HG03095 (cell line): ENCODE measurements around the gene SCAI.
"Not testable (repeated sequence)": the region's sequence is repeated elsewhere in the genome, so short reads cannot be mapped to it uniquely, and the experiment has no call there.

ENCODE experiments used
- ATAC-seq: cut with Tn5 transposase; IDR thresholded peaks from one replicate; pipeline ENCODE4 v1.9.1; 2021; ENCODE audit warnings: moderate library complexity; ENCODE audit not compliant: unreplicated experiment

Gene SCAI

DNA sequence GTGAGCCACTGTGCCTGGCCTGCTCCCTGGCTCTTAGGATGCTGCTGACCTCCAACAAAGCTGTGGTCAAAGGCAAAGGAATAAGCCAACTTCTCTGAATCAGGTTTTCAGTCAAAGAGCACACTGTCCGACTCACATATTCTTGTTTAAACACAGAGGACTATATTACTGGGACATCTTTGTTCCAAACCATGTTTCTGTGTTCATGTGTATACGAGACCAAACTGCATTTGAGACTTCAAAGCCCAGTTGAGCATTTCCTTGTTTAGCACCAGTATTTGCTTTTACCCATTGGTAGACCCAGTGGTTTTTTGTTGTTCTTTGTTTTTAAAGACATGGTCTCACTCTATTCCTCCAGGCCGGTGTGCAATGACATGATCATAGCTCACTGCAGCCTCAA is 100.2 kb downstream of the SCAI start:
- no peak for ATAC-seq

DNA sequence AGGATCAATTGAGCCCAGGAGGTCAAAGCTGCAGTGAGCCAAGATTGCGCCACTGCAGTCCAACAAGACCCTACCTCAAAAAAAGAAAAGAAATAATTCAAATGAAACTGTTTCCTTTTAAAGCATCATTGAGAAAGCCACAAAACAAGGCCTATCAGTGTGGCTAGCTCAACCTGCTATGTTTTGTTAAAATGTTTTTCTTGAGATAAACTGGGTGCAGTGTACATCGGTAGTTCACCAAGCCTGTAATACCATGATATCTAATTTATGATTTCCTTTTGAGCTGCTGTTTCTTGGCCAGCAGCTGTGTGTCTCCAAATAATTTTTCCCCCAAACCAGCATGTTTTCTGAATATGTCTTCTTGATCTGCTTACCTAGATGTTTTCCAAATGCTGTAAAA is 105.2 kb downstream of the SCAI start:
- no peak for ATAC-seq

DNA sequence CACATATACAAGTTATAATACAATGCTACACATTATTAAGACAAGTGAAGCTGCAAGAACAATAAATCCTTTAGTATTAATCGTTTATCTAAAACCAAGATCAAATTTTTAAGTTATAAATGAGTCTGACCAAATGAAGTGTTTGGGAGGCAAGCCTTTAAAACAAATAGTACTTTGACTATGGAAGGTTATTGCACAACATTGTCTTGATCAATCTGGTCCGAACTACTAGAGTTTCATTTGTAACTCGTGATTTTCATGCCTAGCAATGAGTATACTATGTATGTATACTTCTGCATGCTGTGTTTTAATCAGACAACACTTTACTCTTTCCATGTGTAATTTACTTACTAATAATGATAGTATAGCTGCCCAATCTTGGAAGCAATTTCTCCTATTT is 115.3 kb downstream of the SCAI start:
- no peak for ATAC-seq

DNA sequence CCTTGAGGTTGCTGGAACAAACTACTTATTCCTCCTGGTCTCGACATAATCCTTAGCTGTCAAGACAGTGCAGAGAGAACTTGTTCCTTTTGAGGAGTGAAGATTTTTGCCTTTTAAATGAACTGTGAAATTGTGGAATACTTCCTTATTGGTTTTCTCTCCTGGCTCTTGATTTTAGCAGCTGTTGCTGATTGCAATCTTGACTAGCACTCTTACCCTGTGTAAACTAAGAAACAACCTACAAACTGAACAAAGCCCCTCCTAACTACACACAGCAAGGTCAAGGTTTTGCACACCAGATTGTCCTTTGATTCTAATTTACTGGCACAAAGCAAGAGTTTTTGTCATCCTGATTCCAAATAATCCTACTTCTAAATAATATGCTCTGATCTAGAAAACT is 118.4 kb downstream of the SCAI start:
- no peak for ATAC-seq

DNA sequence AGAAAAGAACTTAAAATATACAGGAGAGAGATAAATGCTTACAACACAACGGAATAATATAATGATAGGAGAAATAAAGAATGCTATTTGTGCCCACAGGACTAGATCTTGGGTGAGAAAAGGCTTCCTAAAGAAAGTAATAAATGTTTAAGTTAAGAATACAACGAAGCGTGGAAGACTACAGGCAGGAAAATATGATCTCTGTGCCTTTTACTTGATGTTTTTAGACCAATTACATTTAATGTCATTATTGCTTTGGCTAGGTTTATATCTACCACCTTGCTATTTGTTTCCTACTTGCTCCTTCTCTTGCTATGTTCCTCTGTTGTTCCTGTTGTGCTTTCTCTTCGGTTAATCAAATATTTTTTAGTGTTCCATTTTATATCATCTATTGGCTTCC is 122.3 kb downstream of the SCAI start:
- no peak for ATAC-seq

DNA sequence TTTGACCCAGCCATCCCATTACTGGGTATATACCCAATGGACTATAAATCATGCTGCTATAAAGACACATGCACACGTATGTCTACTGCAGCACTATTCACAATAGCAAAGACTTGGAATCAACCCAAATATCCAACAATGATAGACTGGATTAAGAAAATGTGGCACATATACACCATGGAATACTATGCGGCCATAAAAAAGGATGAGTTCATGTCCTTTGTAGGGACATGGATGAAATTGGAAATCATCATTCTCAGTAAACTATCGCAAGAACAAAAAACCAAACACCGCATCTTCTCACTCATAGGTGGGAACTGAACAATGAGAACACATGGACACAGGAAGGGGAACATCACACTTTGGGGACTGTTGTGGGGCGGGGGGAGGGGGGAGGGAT is 127.7 kb downstream of the SCAI start:
- ATAC-seq, result not testable (repeated sequence)

DNA sequence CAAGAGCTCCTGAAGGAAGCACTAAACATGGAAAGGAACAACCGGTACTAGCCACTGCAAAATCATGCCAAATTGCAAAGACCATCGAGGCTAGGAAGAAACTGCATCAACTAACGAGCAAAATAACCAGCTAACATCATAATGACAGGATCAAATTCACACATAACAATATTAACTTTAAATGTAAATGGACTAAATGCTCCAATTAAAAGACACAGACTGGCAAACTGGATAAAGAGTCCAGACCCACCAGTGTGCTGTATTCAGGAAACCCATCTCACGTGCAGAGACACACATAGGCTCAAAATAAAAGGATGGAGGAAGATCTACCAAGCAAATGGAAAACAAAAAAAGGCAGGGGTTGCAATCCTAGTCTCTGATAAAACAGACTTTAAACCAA is 131.3 kb downstream of the SCAI start:
- ATAC-seq, result not testable (repeated sequence)

DNA sequence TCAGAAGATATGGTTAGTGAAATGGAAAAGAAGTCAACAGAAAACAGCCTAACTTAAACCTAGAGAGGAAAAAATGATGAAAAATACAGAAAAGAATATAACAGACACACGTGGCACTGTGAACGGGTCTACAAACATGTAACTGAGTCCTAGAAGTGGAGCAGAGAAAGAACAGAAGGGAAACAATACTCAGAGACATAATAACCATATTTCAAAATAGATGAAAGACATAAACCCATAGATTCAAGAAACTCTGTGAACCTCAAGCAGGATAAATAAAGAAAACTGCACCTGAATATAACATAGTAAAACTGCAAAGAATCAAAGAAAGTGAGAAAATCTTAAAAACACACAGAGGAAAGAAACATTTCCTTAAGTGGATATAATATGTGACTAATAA is 134.7 kb downstream of the SCAI start:
- ATAC-seq, result no peak

DNA sequence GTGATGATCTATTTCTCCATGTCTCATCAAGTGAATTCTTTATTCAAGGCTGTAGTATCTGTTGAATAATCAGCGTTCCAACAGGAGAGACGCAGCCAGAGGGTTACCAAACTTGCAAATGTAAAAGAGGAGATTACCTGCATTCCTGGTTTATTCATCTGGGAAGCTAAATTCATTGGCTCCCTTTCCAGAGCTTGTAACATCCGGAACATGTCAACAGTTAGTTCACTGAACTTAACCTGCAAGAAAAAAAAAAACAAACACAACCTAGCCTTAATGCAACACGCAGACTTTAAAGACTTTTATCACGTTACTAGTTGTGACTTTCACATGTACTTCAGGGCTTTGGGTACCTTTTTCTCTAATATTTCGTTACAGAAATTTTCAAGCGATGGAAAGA is 140.0 kb downstream of the SCAI start:
- ATAC-seq, result no peak

DNA sequence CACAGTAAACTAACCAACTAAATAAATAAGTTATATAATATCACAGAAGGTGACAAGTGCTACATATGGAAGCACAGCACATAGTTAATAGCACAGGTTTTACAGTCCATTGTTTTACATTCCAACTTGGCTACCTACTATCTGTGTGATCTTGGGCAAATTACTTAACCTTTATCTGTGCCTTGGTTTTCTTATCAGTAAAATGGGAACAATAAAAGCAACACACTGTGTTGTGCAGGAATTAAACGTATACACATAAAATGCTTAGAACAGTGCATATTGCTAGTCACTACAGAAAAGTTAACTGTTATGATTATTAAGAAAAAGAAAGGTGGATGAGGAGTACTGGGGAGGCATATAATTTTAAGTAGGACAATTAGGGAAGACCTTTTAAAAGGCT is 159.6 kb downstream of the SCAI start:
- ATAC-seq, result no peak

DNA sequence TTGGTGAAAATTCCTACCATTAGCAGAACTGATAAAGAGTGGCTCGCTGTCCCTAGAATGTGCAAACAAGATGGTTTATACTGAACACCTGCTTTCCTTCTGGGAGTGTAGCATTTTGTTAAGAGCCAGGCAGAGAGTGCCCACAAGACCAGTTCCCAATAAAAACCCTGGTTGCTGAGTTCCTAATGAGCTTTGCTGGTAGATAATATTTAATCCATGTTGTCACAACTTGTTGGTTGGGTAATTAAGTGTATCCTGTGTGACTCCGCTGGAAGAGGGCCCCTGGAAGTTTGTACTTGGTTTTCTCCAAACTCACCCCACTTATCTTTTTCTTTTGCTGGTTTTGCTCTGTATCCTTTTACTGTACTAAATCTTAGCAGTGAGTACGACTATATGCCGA is 162.9 kb downstream of the SCAI start:
- no peak for ATAC-seq

DNA sequence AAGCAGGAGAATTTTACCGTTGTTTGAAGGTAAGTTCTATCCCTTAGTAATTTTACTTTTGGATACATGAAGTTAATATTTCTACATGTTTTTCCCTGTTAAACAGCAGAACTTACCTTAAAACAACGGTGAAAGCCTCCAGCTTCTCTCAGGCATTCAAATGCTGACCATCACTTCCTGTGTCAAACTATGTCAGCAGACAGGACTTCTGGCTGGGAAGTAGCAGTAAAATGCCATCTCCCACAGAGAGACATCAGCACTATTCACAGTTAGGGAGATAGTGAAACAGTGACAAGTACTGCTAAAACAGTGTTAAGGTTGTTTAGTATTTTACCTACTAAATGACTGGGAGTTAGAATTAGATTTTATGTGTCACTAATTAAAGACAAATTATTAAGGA is 168.2 kb downstream of the SCAI start:
- ATAC-seq, result no peak

DNA sequence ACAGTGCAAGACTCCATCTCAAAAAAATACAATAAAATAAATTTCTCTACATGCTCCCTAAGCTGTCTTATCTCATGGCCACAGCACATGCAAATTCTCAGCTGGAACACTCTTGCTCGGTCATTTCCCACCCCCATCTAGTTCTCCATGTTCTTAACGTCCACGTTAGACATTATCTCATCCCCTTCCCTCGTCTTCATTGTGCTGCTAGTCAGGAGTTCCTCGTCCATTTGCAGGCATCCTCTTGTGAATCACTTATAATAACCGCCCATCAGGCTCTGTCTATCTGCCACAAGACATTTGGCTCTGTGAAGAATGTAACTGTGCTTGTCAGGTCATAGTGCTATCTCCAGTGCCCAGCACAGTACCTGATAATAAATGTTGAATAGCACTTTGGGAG is 169.5 kb downstream of the SCAI start:
- ATAC-seq, result no peak

DNA sequence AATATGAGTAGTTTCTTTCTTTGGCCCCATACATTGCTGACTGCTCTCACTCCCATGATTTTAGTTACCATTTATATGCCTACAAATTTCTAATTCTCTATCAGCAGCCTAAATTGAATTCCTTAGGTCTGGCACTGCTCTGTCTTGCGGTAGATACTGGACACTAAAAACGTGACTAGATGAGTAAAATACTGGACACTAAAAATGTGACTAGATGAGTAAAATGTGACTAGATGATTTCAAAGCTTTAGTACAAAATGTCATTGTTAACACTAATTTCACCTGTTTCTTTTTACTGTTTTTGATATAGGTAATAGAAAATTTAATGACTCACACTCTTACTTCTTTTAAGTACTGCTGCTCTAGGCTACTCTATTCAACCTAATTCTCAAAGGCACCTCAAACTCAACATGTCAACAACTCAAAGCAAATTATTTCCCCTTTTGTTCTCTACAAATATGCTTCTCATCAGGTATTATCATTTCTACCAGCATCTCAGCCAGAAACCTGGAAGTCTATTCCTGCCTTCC is 171.0 kb downstream of the SCAI start:
- no peak for ATAC-seq

DNA sequence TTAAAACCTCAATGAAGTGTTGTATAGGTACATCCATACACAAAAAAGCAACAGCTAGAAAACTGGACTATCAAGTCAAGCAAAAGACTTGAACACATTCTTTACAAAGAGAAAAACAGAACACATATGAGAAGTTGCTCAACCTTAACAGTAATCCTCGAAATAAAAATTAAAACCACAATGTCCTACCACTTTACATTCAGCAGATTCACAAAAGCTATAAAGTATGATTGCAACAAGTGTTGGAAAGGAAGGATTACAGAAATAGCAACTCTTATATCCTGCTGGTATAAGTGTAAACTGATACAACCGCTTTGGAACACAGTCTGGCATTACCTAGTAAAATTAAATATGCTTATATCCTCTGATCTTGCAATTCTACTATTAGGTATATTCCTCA is 173.9 kb downstream of the SCAI start:
- no peak for ATAC-seq

DNA sequence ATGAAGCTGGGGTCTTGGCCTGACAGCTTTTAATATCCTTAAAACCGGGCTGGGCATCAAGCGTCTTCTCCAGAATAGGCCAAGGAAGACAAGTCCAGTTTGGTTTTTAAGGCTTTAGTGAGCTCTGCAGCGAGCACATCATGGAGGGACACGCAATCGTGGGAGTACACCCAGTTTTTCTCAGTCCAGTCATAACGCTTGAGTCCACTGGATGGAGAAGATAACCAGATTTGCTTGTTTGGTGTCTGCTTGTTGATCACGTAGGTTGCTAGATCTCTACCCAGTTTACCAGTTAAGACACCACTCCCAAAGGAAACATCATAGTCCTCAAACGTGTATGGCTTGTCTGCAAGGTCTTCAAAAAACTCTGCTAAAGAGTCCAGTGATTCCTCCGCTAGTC is 175.1 kb downstream of the SCAI start:
- ATAC-seq, result no peak

DNA sequence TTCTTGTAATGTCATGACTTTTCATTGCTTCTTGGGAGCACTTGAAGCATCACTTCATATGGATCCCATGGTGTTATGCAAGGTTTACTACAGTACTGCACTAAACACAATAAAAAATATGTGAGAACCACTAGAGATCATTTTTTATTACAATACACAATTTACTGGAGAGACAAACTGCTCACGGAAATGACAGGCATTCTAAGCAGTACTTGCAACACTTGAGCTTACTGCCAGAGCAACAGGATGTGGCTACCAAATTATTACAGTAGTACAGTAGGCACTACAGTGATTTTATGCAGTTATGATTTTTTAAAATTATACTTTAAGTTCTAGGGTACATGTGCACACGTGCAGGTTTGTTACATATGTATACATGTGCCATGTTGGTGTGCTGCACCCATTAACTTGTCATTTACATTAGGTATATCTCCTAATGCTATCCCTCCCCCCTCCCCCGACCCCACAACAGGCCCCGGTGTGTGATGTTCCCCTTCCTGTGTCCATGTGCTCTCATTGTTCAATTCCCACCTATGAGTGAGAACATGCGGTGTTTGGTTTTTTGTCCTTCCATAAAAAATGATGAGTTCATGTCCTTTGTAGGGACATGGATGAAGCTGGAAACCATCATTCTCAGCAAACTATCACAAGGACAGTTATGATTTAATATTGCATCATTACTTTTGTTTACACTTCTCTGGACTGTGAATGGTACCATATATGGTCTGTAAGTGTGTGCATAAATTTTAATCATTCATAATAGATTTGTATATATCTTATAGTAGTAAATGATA is 177.4 kb downstream of the SCAI start:
- not testable (repeated sequence) for ATAC-seq

DNA sequence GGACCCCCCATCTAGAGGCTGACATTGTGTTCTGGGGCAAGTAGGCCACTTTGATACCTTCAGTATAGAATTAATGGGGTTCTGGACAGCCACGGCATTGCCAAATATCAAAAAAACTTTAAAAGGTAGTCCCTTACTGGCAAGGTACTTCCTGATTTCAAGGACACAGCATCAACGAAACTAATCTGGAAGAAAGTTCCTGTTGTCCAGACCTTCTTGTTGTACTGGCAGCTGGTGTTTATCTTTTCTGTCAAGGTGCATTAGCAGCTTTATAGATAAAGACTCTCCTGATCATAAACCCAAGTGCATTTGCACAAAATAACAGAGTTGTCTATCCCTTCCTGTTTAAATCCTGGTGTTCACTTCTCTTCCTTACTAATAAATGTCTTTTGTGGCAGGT is 178.7 kb downstream of the SCAI start:
- ATAC-seq, result no peak

DNA sequence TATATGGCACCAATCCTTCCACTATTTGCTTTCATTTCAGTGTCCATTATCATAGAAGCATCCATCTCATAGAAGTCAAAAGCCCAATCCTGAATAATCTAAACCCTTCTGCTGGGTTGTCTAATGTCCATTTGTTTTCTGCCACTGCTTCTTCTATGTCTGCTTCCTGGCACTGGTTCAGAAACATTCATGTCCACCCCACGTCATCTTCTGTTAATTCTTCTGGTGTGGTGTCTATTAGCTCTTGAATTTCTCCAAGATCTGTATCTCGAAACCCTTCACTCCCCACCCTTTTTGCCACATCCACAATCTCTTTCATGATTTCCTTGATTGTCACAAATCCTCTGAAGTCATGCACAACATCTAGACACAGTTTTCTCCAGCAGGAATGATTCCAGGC is 179.3 kb downstream of the SCAI start:
- no peak for ATAC-seq

DNA sequence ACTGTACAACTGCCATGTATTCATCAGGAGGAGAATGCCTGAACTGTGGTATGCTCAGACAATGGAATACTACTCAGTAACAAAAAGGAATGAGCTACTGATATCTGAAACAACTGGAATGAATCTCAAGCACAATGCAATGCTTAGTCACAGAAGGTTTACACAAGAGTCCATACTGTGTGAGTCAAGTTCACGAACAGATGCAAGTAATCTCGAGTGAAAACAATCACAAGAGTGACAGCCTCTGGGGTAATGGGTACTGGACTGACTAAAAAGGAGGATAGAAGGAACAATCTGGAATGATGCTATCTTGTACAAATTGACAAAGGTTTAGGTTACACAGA is 182.9 kb downstream of the SCAI start:
- no peak for ATAC-seq

DNA sequence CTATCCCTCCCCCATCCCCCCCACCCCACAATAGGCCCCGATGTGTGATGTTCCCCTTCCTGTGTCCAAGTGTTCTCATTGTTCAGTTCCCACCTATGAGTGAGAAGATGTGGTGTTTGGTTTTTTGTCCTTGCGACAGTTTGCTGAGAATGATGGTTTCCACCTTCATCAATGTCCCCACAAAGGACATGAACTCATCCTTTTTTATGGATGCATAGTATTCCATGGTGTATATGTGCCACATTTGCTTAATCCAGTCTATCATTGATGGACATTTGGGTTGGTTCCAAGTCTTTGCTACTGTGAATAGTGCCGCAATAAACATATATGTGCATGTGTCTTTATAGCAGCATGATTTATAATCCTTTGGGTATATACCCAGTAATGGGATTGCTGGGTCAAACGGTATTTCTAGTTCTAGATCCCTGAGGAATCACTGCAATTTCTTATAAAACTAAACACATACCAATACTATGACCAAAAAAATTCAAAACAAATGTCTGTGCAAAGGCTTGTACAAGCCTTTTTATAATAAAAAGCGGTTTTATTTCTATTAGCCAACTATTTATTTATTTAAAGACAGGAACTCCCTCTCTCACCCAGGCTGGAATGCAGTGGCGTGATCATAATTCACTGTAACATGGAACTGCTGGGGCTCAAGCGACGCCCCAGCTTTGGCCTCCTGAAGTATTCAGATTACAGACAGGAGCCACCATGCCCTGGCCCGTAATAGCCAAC is 183.5 kb downstream of the SCAI start:
- not testable (repeated sequence) for ATAC-seq

DNA sequence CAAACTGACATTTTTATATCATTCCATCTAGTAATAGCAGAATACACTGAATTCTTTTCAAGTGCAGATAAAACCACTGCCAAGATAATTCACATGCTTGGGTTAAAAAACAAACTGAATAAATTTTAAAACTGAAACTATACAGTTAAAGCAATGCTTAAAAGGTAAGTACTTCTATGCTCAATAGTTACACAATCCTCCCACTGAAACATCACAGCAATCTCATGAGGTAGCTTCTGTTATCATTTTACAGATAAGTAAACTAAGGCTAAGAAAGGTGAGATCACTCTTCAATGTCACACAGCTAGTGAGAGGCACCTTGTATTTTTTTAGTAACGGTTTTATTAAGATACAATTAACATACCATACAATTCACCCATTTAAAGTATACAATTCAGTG is 189.1 kb downstream of the SCAI start:
- no peak for ATAC-seq
